Measurements from ENCODE around the gene R3HDM2. TPM values are rescaled to one million over a fixed set of nuclear protein-coding genes. Genes with fewer than 3 reads are reported as not detected.

R3HDM2 gene
- total RNA-seq, 4 donors from 2014 or later: 31.0 to 51.9 (median 41.6) TPM

- peaks cover 0 to 81% (median 53%) of the 10 kb centered on the region in 4 donors for H3K4me1 ChIP-seq
- DNase-seq (ENCODE audit: low spot score in 2 of 2): no peak
Measured at GRCh38 chr12:57237596-57237931, 193.3 kb downstream of the R3HDM2 start.

GRCh38 chr12:57236925-57237595 is 193.8 kb downstream of the R3HDM2 start:
- no peaks in the 10 kb centered on the region for H3K9me3 ChIP-seq
- no peak overlapping the region for H3K27ac ChIP-seq
- no peak for DNase-seq (ENCODE audit: low spot score in 2 of 2)
- peaks cover 0 to 76% (median 48%) of the 10 kb centered on the region in 4 donors for H3K4me1 ChIP-seq
- H3K4me3 ChIP-seq: peak overlapping the region in 1 of 4 donors; percentile 15
- H3K36me3 ChIP-seq: peaks cover 0 to 28% (median 12%) of the 10 kb centered on the region in 3 donors
- TF ChIP-seq POLR2A (IDR thresholded peaks at IDR 0.05) (no peak), CTCF (IDR thresholded peaks at IDR 0.05) (no peak)
- 40 to 44% methylated on average over 9 of the region's 9 CpGs for WGBS, 2 donors
- H3K27me3 ChIP-seq: peaks cover 0 to 56% of the 10 kb centered on the region in 2 donors

More at GRCh38 chr12:57237596-57237931, 193.3 kb downstream of the R3HDM2 start:
- Histone ChIP-seq H3K27ac (no peak overlapping the region), H3K36me3 (peaks cover 0 to 23% (median 7%) of the 10 kb centered on the region in 3 donors), H3K27me3 (peaks cover 2 to 61% of the 10 kb centered on the region in 2 donors), H3K4me3 (peak overlapping the region in 1 of 4 donors; percentile 45), H3K9me3 (no peaks in the 10 kb centered on the region)
- 69 to 75% methylated on average over 5 of the region's 5 CpGs for WGBS, 2 donors
- no peak for TF ChIP-seq CTCF (IDR thresholded peaks at IDR 0.05)
- TF ChIP-seq EP300 (IDR thresholded peaks at IDR 0.05): no peak
- TF ChIP-seq POLR2A (IDR thresholded peaks at IDR 0.05): no peak

- DNase-seq (ENCODE audit: low spot score in 2 of 2): no peak
- Histone ChIP-seq H3K27me3 (peaks cover 0 to 49% of the 10 kb centered on the region in 2 donors), H3K4me1 (peaks cover 0 to 72% (median 45%) of the 10 kb centered on the region in 4 donors), H3K36me3 (peaks cover 0 to 35% (median 14%) of the 10 kb centered on the region in 3 donors), H3K9me3 (no peaks in the 10 kb centered on the region), H3K27ac (peak overlapping the region in 2 of 4 donors; percentile 66 to 76), H3K4me3 (peak overlapping the region in 2 of 4 donors; percentile 1 to 15)
- TF ChIP-seq EP300 (IDR thresholded peaks at IDR 0.05): no peak
- no peak for TF ChIP-seq CTCF (IDR thresholded peaks at IDR 0.05)
- TF ChIP-seq POLR2A (IDR thresholded peaks at IDR 0.05): no peak
- 33 to 42% methylated on average over 35 to 37 of the region's 40 CpGs for WGBS, 2 donors
Measured at GRCh38 chr12:57236201-57236924, 194.5 kb downstream of the R3HDM2 start.

GRCh38 chr12:57235728-57236131 is 195.1 kb downstream of the R3HDM2 start:
- Histone ChIP-seq H3K36me3 (peaks cover 0 to 40% (median 14%) of the 10 kb centered on the region in 3 donors), H3K4me3 (peak overlapping the region in 1 of 4 donors; percentile 15), H3K27me3 (peaks cover 0 to 43% of the 10 kb centered on the region in 2 donors), H3K27ac (peak overlapping the region in 2 of 4 donors; percentile 66 to 76), H3K4me1 (peaks cover 0 to 72% (median 43%) of the 10 kb centered on the region in 4 donors), H3K9me3 (no peaks in the 10 kb centered on the region)
- no peak for DNase-seq (ENCODE audit: low spot score in 2 of 2)
- WGBS, 2 donors: 70 to 71% methylated on average over 7 to 8 of the region's 8 CpGs
- TF ChIP-seq CTCF (IDR thresholded peaks at IDR 0.05) (no peak), POLR2A (IDR thresholded peaks at IDR 0.05) (no peak)
